OCI-LY1 (cell line): ENCODE results near the gene AGAP1.

Experiments used
- H2AFZ ChIP-seq: fragments of 200-600 bp; sonication (generic), shearing (Covaris generic); 2 replicates; pipeline ENCODE4 v1.6.0; 2014; ENCODE audit warnings: antibody characterized with exemption, mild to moderate bottlenecking, low read length
- H3F3A ChIP-seq: fragments of 200-600 bp; sonication (generic), shearing (Covaris generic); 2 replicates; pipeline ENCODE4 v1.6.0; 2014; ENCODE audit warnings: mild to moderate bottlenecking, antibody characterized with exemption, low read length, moderate library complexity; ENCODE audit not compliant: insufficient read depth
- H3K27ac ChIP-seq: fragments of 200-600 bp; sonication (generic); 2 replicates; pipeline ENCODE4 v1.5.1; 2014; ENCODE audit warnings: low read length, mixed run types, mild to moderate bottlenecking, low read depth; ENCODE audit not compliant: poor library complexity, severe bottlenecking
- H3K27me3 ChIP-seq: fragments of 200-600 bp; sonication (generic); 2 replicates; pipeline ENCODE4 v1.6.0; 2014; ENCODE audit warnings: antibody characterized with exemption, mild to moderate bottlenecking, low read length, moderate library complexity; ENCODE audit not compliant: insufficient read depth
- H3K36me3 ChIP-seq: fragments of 200-600 bp; sonication (generic); 2 replicates; pipeline ENCODE4 v1.6.1; 2014; ENCODE audit warnings: mild to moderate bottlenecking, antibody characterized with exemption, low read length, moderate library complexity, mixed read lengths; ENCODE audit not compliant: insufficient read depth
- H3K4me1 ChIP-seq: fragments of 200-600 bp; sonication (generic); 2 replicates; pipeline ENCODE4 v1.5.1; 2014; ENCODE audit warnings: mild to moderate bottlenecking, low read length, moderate library complexity; ENCODE audit not compliant: insufficient read depth, severe bottlenecking
- H3K4me2 ChIP-seq: fragments of 200-600 bp; sonication (generic), shearing (Covaris generic); 2 replicates; pipeline ENCODE4 v1.6.1; 2014; ENCODE audit warnings: low read length
- H3K4me3 ChIP-seq: fragments of 200-600 bp; sonication (generic); 2 replicates; pipeline ENCODE4 v1.5.1; 2014; ENCODE audit warnings: low read length, low read depth, mild to moderate bottlenecking, mixed read lengths; ENCODE audit not compliant: poor library complexity, severe bottlenecking
- H3K79me2 ChIP-seq: fragments of 200-600 bp; shearing (Covaris generic); 2 replicates; pipeline ENCODE4 v1.6.1; 2016; ENCODE audit warnings: mixed run types, low read length, mixed read lengths; ENCODE audit not compliant: insufficient read depth
- H3K9ac ChIP-seq: fragments of 200-600 bp; sonication (generic), shearing (Covaris generic); 2 replicates; pipeline ENCODE4 v1.6.1; 2014; ENCODE audit warnings: mild to moderate bottlenecking, low read length, mixed read lengths
- H3K9me2 ChIP-seq: fragments of 200-600 bp; sonication (generic), shearing (Covaris generic); 2 replicates; pipeline ENCODE4 v1.6.1; 2014; ENCODE audit warnings: low read depth, mild to moderate bottlenecking, low read length, mixed read lengths
- H3K9me3 ChIP-seq: fragments of 200-600 bp; shearing (Covaris generic); 2 replicates; pipeline ENCODE4 v1.6.1; 2014; ENCODE audit warnings: low read length, mixed read lengths
- H4K20me1 ChIP-seq: fragments of 200-600 bp; sonication (generic), shearing (Covaris generic); 2 replicates; pipeline ENCODE4 v1.6.0; 2016; ENCODE audit warnings: mild to moderate bottlenecking, low read length; ENCODE audit not compliant: insufficient read depth
- EZH2 ChIP-seq: fragments of 200-600 bp; sonication (generic), shearing (Covaris generic); IDR thresholded peaks from 2 replicates; pipeline ENCODE4 v1.8.0; 2017; ENCODE audit warnings: borderline replicate concordance, mixed run types, mild to moderate bottlenecking, antibody characterized with exemption, low read length, moderate library complexity, mixed read lengths
- TF ChIP-seq, protein P1 (sequence below): fragments of 200-600 bp; sonication (generic), shearing (Covaris generic); IDR thresholded peaks from 2 replicates; pipeline ENCODE4 v1.5.1; 2017; ENCODE audit warnings: mild to moderate bottlenecking, antibody characterized with exemption, low read length, moderate library complexity, mixed read lengths

AGAP1 gene

GRCh38 chr2:235894839-235895238 lies 401.0 kb downstream of the AGAP1 start:
- H3K9me3 ChIP-seq = no peaks in the 10 kb centered on the region
- H3K4me3 ChIP-seq = no peak overlapping the region
- H3K9ac ChIP-seq = no peak overlapping the region
- H3K4me2 ChIP-seq = no peak overlapping the region
- no peaks in the 10 kb centered on the region for H3K4me1 ChIP-seq
- no peaks in the 10 kb centered on the region for H4K20me1 ChIP-seq
- H3K27me3 ChIP-seq = no peaks in the 10 kb centered on the region
- H3K9me2 ChIP-seq = no peaks in the 10 kb centered on the region
- H3K79me2 ChIP-seq = no peaks in the 10 kb centered on the region
- H3K27ac ChIP-seq = no peak overlapping the region
- H3F3A ChIP-seq = no peaks in the 10 kb centered on the region
- no peaks in the 10 kb centered on the region for H3K36me3 ChIP-seq
- no peak for TF ChIP-seq EZH2
- TF ChIP-seq, protein P1, sequence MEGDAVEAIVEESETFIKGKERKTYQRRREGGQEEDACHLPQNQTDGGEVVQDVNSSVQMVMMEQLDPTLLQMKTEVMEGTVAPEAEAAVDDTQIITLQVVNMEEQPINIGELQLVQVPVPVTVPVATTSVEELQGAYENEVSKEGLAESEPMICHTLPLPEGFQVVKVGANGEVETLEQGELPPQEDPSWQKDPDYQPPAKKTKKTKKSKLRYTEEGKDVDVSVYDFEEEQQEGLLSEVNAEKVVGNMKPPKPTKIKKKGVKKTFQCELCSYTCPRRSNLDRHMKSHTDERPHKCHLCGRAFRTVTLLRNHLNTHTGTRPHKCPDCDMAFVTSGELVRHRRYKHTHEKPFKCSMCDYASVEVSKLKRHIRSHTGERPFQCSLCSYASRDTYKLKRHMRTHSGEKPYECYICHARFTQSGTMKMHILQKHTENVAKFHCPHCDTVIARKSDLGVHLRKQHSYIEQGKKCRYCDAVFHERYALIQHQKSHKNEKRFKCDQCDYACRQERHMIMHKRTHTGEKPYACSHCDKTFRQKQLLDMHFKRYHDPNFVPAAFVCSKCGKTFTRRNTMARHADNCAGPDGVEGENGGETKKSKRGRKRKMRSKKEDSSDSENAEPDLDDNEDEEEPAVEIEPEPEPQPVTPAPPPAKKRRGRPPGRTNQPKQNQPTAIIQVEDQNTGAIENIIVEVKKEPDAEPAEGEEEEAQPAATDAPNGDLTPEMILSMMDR = no peak
- no peak overlapping the region for H2AFZ ChIP-seq

DNA sequence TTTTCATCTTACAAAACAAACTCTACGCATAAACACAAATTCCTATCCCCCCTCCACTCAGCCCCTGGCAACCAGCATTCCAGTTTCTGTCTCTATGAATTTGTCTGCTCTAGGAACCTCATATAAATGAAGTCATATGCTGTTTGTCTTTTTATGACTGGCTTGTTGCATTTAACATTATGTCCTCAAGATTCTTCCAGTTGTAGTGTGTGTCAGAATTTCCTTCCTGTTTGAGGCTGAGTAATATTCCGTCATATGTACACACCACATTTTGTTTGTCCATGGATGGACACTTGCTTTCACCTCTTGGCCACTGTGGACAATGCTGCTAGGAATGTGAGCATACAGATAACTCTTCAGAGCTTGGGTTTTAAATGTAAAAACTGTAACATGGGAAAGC lies 402.2 kb downstream of the AGAP1 start:
- Histone ChIP-seq H3K36me3 (no peaks in the 10 kb centered on the region), H3K4me2 (no peak overlapping the region), H3K79me2 (no peaks in the 10 kb centered on the region), H3K9me2 (no peaks in the 10 kb centered on the region), H4K20me1 (no peaks in the 10 kb centered on the region), H2AFZ (no peak overlapping the region), H3K4me3 (no peak overlapping the region), H3K9ac (no peak overlapping the region), H3K4me1 (no peaks in the 10 kb centered on the region), H3K9me3 (no peaks in the 10 kb centered on the region), H3F3A (no peaks in the 10 kb centered on the region), H3K27ac (no peak overlapping the region), H3K27me3 (no peaks in the 10 kb centered on the region)
- TF ChIP-seq, protein P1 = no peak
- no peak for TF ChIP-seq EZH2

DNA sequence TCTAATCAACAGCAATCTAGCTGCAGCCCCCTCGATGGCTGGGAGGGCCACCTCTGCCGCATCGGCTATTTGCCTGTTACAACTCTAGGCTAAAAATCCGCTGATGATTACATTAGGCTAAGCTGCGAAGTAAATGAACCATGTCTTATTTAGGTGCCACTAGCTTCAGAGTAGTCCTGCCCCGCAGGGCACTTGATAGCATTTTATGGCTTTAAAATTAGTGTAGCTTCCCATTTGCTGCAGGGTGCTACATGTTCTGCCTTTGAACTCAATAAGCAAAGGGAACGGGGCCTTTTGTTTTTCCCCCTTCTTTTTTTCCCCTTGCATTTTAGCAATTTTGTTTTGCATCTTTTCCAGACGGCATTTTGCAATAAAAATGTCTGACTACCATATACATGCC lies 404.1 kb downstream of the AGAP1 start:
- TF ChIP-seq EZH2 = no peak
- TF ChIP-seq, protein P1 = no peak
- H3K4me1 ChIP-seq = no peaks in the 10 kb centered on the region

More for the DNA sequence above, 404.1 kb downstream of the AGAP1 start:
- no peak overlapping the region for H3K4me2 ChIP-seq
- no peaks in the 10 kb centered on the region for H3K9me3 ChIP-seq
- H3K9me2 ChIP-seq = no peaks in the 10 kb centered on the region
- H3K27me3 ChIP-seq = no peaks in the 10 kb centered on the region
- no peak overlapping the region for H2AFZ ChIP-seq
- H3K4me3 ChIP-seq = no peak overlapping the region
- no peaks in the 10 kb centered on the region for H3K36me3 ChIP-seq
- no peak overlapping the region for H3K27ac ChIP-seq
- no peaks in the 10 kb centered on the region for H3K79me2 ChIP-seq
- H3F3A ChIP-seq = no peaks in the 10 kb centered on the region
- no peaks in the 10 kb centered on the region for H4K20me1 ChIP-seq
- no peak overlapping the region for H3K9ac ChIP-seq
